ENCODE measurements around the gene PPP2R2B.
"Not testable (repeated sequence)": the region's sequence is repeated elsewhere in the genome, so short reads cannot be mapped to it uniquely, and the experiment has no call there.

PPP2R2B gene

DNA sequence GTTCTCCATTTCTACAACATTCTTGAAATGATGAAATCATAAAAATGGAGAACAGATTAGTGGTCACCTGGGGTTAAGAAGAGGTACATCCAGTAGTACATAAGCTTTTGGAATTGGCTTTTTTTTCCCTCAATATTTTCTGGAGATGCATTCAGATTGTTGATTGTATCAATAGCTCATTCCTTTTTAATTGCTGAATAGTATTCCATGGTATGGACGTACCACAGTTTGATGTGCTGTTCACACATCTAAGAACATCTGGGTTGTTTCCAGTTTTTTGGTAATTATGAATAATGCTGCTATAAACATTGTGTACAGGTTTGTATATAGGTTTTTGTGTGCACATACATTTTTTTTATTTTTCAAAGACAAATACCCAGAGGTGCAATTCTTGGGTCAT, 130.0 kb downstream of the PPP2R2B start:
- DNase-seq (ENCODE audit: low read depth in 1 of 2, low spot score in 1 of 2): no peak

DNA sequence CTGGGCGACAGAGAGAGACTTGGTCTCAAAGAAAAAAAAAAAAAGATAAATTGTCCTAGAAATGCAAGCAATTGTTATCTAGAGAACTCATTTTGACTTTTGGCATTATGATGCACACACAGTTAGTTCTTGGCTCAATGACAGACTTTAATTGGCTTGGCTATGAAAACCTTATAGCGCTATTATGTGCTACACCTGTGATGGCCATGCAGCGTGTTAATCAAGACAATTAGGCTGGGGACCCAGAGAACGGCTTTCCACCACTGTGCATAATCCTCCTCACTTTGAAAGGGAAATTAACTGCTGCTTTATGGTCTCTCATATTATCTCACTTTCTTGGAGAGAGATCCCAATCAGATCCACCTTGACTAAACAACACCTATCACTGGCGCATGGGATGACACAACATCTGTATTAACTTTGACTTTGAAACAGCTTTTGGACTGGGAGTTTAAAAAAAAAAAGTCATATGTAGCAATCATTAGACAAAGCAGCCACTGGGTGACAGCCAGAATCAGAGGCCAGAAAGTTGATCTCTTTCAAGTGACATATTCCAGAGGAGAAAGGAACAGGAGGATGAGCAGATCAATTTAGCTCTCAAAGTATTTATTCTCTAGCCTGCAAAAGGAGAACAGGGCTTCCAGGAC, 132.5 kb downstream of the PPP2R2B start:
- no peak for DNase-seq (ENCODE audit: low read depth in 1 of 2, low spot score in 1 of 2)

DNA sequence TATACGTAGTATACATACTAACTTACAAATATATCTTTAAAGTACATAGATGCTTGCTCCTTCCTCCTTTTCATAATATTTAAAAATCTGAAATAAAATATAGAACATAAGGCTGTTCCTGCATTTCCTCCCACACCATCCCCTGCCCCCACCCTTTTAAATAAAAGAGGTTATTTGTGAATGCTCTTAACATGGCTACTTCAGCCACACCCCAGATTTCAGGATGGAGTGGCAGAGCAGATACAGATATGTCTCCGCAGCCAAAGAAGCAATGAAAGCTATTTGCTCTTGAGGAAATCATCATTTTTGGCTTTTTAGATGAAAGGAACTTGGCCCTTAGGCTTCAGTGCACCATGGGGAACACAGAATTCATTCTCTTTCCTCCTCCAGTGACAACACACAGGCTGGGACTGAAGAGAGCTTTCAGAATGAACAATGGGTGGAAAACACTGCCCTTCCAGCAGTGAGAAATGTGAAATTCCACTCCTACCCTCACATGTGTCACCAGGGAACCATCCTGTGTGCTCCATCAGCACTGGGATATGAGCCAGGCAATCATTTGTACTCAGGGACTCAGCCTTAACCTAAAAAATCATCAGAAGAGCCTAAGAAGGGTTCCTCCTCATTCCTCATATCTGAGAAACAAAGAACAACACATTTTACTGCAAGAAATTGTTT, 134.3 kb downstream of the PPP2R2B start:
- DNase-seq (ENCODE audit: low read depth in 1 of 2, low spot score in 1 of 2): no peak

DNA sequence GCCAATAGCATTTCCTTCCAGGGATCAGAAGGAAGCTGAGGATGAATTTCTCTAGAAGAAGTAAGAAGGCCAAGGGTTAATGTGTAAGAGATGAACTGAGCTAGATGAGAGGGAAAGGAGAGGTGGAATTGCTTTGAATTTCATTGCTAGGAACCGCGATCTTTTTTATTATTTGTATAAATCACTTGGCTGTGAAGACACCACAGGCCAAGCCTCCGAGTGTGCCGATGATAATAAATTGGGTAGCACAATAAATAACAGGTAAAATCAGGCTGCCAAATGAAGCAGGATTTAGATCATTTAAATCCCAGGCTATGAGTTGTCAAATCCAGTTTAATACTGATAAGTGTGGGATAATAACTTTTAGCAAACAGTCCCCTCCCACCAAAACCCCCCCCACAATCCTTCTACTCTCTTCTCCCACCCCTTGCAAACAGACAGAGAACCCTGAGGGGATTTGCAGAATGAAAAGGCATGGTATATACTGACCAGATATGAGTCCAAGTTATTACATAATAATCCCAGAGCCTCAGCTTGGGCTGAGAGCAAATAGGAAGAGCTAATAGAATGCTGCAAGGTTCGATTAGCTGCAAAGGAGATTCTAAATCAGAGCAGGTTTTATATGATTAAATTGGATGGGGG, 143.5 kb downstream of the PPP2R2B start:
- DNase-seq (ENCODE audit: low read depth in 1 of 2, low spot score in 1 of 2): no peak

DNA sequence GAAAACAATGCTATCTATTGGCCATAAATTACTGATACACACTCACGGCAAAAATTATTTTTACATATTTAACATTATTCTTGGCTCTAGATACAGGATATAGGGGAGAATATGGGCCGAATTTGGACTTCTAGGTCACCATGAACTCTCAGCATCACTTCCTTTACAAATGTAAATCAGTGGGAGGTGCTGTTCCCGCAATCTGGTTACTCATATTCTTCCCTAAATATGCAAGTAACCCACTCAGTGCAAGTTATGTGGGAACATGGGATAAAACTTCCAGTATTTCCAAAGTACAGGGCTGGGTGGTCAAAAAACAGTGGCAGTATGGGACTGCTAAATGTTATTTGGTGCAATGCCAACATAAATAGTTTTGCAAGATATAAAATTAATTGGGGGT, 145.6 kb downstream of the PPP2R2B start:
- DNase-seq (ENCODE audit: low read depth in 1 of 2, low spot score in 1 of 2): no peak

DNA sequence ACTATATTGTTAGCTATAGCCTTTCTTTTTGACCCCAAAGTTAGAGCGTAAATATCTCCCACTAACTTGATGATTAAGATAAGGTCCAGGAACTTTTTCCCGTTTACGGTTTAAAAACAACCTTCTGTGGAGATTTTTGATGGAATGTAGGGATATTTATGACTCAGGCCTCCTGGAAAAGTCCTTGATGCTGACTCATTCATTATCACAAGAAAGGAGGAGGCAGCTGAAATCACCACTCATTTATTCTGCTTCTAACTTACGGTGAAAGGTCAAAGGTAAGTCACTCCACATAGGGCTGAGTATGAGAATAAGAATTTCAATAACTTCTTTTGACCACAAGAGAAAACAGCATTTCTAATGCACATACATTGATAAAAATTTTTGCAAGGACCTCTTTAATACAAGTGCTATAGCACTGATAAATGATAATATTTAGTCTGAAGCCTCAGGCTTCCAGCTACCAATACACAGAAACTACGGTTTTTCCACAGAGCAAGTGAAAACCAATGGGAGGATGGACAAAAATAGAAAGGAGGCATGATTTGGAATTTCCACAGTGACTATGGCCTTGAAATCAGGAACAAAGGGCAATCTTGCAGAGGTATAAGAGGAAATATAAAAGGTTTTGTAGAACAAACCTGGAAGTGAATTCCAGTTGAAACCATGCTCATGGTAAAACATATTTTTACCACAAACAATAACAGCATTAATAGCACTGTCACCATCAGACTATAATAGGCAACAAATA, 146.5 kb downstream of the PPP2R2B start:
- no peak for DNase-seq (ENCODE audit: low read depth in 1 of 2, low spot score in 1 of 2)

DNA sequence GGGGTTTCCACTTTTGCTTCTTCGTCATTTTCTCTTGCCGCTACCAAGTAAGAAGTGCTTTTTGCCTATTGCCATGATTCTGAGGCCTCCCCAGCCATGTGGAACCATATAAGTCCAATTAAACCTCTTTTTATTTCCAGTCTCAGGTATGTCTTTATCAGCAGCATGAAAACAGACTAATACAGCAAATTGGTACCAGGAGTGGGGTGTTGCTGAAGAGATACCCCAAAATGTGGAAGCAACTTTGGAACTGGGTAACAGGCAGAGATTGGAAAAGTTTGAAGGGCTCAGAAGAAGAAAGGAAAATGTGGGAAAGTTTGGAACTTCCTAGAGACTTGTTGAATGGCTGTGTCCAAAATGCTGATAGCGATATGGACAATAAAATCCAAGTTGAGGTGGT, 149.8 kb downstream of the PPP2R2B start:
- DNase-seq (ENCODE audit: low read depth in 1 of 2, low spot score in 1 of 2): not testable (repeated sequence)

DNA sequence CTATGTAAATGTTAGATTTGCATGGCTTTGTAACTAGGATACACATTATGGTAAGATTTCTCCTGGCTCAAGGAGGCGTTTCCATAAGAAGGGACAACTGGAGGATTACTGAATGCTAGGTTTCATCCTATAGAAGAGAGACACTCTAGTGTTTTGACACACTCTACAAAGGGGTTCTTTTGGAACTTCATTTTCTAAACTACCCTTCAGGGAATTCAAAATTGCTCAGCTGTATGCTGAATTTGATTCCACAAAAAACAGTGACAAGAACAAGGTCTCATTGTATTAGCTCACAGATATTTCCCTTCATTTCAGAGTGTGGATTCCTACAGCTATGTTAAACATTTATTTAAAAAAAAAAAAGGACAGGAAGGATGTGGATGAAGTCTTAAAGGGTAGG, 151.7 kb downstream of the PPP2R2B start:
- no peak for DNase-seq (ENCODE audit: low read depth in 1 of 2, low spot score in 1 of 2)

DNA sequence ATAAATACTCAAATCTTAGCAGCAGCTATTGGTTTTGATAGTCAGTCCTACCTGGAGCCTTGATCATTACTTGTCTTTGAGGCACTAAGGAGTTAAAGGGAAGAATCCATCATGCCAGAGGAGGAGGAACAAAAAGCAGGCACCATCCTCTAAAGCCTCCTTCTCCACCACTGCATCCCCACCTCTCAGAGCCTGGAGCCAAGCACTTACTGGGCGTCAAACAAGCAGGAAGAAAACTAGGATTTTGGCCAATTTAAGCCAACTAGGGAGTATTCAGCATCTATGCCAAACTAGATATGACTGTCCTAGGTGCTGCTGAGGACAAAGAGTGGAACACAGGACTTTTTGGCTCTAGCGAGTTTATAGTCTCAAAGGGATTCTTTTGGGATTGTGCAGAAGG, 152.5 kb downstream of the PPP2R2B start:
- DNase-seq (ENCODE audit: low read depth in 1 of 2, low spot score in 1 of 2): no peak

DNA sequence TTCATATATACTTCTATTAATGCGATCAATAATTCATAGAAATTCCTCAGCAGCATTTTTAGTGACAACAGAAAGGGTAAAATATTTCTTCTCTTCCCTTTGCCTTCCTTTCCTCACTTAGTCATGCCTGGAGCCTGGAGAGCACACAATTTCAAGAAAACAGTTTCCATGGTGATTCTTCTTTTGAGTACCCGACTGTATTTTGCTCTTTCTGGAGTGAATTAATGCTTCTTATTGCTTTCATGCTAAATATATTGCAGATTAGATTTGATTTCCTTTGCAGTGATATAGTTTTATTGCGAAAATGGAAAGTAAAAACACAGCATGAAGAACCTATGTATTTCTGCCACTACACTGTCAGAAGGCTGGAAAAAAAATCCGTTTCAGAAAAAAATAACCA, 153.5 kb downstream of the PPP2R2B start:
- no peak for DNase-seq (ENCODE audit: low read depth in 1 of 2, low spot score in 1 of 2)

DNA sequence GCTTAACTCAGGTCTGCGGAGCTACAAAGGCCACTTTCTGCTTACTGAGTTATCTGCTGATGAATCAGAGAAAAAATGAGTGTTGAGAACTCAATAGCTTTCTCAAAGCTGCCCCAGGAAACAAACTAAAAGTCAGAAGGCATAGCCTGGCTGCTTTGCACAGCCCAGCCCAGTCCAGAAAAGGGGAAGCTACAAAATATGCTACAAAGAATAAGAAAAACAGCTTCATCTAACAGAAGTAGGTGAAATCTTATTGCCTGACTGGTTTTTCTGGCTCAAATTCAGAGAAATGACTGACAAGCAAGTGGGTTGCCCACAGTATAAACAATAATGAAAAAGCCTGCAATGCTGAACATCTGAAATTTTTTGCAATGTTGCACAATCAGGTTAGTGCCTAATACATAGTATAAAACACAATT, 156.2 kb downstream of the PPP2R2B start:
- no peak for DNase-seq (ENCODE audit: low read depth in 1 of 2, low spot score in 1 of 2)

DNA sequence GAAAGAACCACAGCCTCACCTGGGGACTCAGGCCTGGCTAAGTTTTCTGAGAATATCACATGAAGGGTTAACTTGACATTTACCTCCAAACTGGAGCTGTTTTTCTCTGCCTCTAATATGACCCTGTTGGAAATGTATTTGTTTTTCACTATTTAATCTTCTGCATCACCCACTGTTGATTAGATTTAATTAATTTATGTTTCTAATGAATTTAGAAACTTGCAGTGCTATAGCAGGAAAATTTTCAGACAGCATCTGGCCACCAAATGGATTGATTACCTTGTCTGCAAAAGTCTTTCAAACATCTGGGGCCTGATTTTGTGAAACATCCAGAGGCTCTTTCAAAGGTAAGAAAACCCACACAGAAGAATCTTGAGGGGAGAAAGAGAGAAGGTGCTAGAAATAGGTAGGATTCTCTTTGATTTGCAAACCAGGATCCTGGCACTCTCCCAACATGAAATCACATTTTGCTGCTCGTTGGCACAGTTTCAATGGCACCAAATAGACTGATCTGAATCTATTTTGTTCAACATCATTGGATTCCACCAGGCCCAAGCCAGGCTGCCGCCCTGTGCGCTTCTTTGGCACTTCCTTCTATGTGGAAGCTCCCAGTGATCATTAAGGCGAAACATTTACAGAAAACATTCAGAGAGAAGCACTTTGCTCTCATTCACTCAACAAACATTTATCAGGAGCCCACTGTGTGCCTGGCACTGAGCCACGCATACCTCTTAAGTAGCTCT, 157.3 kb downstream of the PPP2R2B start:
- DNase-seq (ENCODE audit: low read depth in 1 of 2, low spot score in 1 of 2): no peak

DNA sequence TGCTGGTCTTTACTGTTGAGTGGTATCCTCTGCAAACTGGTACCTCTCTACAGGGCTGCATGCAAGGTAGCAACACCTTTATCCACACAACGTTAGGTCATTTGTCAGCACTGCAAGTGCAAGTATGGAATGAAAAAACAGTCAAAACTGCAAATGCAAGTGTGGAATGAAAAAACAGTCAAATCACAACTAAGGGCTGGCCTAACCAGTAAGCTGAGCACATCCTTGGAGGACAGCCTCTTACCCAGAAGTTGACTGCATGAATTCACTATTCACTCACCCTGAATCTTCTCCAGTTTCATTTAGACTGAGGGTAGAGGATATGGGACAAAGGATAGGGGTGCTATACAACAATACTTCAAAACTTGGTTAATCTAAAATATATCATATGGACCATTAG, 158.4 kb downstream of the PPP2R2B start:
- DNase-seq (ENCODE audit: low read depth in 1 of 2, low spot score in 1 of 2): no peak

DNA sequence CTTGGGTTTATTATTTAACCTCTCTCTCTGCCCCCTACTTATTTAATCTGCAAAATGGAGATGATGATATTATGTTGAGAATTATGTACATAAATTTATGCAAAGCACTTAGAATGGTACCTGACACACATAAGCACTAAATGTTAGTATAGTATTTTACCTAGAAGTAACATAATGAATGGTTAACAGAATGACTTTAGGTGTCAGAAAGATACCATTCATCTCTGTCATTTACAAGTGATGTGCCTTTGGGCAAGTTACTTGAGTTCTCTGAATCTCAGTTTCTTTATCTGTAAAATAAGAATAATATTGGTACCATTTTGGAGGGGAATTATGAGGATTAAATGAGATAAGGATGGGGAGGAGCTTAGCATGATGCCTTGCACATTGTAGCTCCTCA, 159.4 kb downstream of the PPP2R2B start:
- DNase-seq (ENCODE audit: low read depth in 1 of 2, low spot score in 1 of 2): no peak

DNA sequence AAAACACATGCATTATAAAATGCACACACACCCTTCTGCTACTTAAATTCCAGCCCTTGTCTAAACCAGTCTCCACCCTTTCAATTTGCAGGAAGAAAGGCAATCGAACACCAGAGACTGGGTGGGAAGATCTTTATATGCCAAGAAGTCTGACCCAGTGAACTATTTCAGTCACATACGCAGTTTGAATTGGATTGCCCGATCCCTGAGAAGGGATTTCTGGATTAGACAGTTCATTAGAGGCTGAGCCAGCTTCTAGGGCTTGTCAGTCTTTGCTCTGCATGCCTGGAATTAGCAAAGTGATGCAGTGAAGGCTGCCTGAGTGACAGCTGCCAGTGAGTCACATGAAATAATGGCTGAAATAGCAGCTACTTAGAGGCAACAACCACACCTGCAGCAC, 159.9 kb downstream of the PPP2R2B start:
- no peak for DNase-seq (ENCODE audit: low read depth in 1 of 2, low spot score in 1 of 2)

DNA sequence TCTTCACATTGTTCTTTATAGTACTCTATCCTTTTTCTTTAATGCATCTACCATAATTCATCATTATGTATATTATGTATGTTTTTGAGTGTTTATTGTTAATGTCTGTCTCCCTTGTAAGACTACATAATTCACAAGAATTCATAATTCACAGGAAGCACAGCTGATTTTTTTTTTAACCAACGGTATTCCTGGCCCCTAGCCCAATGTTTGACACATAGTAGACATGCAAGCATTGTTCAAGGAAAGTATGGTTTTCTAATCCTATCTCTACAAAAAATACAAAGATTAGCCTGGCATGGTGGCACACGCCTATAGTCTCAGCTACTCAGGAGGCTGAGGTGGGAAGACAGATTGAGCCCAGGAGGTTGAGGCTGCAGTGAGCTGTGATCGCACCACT, 160.6 kb downstream of the PPP2R2B start:
- no peak for DNase-seq (ENCODE audit: low read depth in 1 of 2, low spot score in 1 of 2)

DNA sequence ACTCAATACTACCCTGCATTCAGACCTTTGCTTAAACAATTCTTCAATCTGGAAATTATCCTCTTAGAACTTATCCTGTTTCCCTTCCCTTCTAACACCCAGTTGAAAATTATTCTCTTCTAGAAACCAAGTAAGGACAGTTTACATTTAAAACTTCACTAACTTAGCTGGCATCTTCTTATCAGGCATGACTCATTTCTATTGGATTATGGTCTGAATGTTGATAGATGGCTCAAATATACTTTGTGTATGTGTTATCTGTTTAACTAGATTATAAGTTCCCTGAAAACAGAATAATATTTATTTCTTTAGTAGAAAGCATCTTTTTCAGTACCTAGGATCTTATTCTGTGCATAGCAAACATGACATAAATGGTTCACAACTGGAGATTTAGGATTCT, 161.9 kb downstream of the PPP2R2B start:
- DNase-seq (ENCODE audit: low read depth in 1 of 2, low spot score in 1 of 2): no peak

DNA sequence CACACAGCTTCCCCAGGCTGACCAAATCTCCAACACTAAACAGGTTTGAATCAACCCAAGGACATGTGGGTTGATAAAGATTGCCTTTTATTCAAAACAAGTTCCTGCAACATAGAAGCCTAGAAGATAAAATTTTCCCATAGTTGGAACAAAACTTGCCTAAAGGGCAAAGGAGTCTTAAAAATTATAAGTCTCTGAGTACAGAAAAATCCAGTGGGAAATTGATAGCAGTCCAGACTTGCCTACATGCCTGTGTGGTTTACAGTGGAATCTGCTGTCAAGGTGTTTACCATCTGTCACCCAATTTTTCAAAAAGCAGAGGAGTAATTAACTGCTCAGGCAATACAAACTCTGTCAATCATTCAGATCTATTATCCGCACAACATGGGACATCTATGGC, 168.2 kb downstream of the PPP2R2B start:
- no peak for DNase-seq (ENCODE audit: low read depth in 1 of 2, low spot score in 1 of 2)

DNA sequence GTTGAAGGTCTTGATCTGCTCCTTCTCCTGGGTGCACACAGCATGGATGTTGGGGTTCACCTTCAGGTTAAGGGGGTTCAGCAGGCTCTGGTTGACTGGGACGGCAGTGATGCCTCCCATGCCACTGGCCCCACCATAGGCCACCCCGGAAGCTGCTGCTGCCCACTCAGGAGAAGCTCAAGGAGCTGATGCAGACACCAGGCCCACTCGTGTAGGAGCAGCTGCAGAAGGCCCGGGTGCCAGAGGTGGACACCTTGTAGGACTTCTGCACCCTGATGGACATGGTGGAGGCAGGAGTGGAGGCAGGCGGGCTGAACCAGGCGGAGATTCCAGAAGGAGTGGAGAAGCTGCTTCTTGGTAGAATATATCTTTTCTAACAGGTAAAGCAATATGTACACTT, 171.2 kb downstream of the PPP2R2B start:
- DNase-seq (ENCODE audit: low read depth in 1 of 2, low spot score in 1 of 2): no peak

DNA sequence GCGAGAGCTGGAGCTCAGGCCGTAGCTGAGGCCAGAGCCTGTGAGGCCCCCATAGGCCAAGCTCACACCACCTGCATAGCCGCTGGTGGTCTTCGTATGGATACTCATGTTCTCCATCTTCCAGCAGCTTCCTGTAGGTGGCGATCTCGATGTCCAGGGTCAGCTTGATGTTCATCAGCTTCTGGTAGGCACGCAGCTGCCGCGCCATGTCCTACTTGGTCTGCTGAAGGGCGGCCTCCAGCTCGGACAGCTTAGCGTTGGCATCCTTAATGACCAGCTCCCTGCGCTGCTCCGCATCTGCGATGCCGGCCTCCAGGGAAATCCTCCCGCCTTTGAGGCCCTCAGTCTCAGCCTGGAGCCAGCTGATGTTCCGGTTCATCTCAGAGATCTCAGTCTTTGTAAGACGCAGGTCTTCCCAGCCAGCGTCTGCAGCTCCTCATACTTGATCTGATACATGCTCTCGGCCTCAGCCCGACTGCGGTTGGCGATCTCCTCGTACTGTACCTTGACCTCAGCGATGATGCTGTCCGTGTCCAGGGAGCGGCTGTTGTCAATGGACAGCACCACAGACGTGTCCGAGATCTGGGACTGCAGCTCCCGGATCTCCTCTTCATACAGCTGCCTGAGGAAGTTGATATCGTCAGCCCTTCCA, 172.1 kb downstream of the PPP2R2B start:
- no peak for DNase-seq (ENCODE audit: low read depth in 1 of 2, low spot score in 1 of 2)
